GM21447 (cell line): ENCODE results near the gene OIT3.

ENCODE experiments used
- ATAC-seq: cut with Tn5 transposase; IDR thresholded peaks from one replicate; pipeline ENCODE4 v1.9.1; 2021; ENCODE audit not compliant: unreplicated experiment

The OIT3 gene

GRCh38 chr10:72893136-72893798, at the start of gene OIT3:
TSS of gene OIT3 (plus strand) at chr10:72893739. CDS start at chr10:72893799, 60 bp downstream.
- no peak for ATAC-seq

GRCh38 chr10:72846238-72846637, 47.3 kb upstream of the OIT3 start:
- no peak for ATAC-seq

- ATAC-seq: no peak
Measured at GRCh38 chr10:72847681-72848080, 45.9 kb upstream of the OIT3 start.

GRCh38 chr10:72850861-72851260, 42.7 kb upstream of the OIT3 start:
- no peak for ATAC-seq

GRCh38 chr10:72851509-72851908, 42.0 kb upstream of the OIT3 start:
- no peak for ATAC-seq

GRCh38 chr10:72852508-72852907, 41.0 kb upstream of the OIT3 start:
- ATAC-seq: no peak

GRCh38 chr10:72855129-72855528, 38.4 kb upstream of the OIT3 start:
- no peak for ATAC-seq

- ATAC-seq: no peak
Measured at GRCh38 chr10:72855790-72856189, 37.7 kb upstream of the OIT3 start.

- no peak for ATAC-seq
Measured at GRCh38 chr10:72858067-72858466, 35.5 kb upstream of the OIT3 start.

GRCh38 chr10:72862957-72863356, 30.6 kb upstream of the OIT3 start:
- no peak for ATAC-seq

- no peak for ATAC-seq
Measured at GRCh38 chr10:72875250-72876055, 18.1 kb upstream of the OIT3 start.

GRCh38 chr10:72879245-72879644, 14.3 kb upstream of the OIT3 start:
- no peak for ATAC-seq

- no peak for ATAC-seq
Measured at GRCh38 chr10:72881291-72881690, 12.2 kb upstream of the OIT3 start.

- ATAC-seq: no peak
Measured at GRCh38 chr10:72883861-72884260, 9.7 kb upstream of the OIT3 start.

- ATAC-seq: no peak
Measured at GRCh38 chr10:72885953-72886352, 7.6 kb upstream of the OIT3 start.

- no peak for ATAC-seq
Measured at GRCh38 chr10:72886621-72887020, 6.9 kb upstream of the OIT3 start.

- no peak for ATAC-seq
Measured at GRCh38 chr10:72887043-72887442, 6.5 kb upstream of the OIT3 start.

- no peak for ATAC-seq
Measured at GRCh38 chr10:72888151-72888638, 5.3 kb upstream of the OIT3 start.

- no peak for ATAC-seq
Measured at GRCh38 chr10:72889391-72889831, 4.1 kb upstream of the OIT3 start.

GRCh38 chr10:72890086-72890485, 3.5 kb upstream of the OIT3 start:
- ATAC-seq: no peak

GRCh38 chr10:72895236-72895850, 1.8 kb downstream of the OIT3 start:
- no peak for ATAC-seq

- no peak for ATAC-seq
Measured at GRCh38 chr10:72898616-72899015, 5.1 kb downstream of the OIT3 start.
